A375 (cell line): ENCODE results near the gene TNPO1. TPM values are rescaled to one million over a fixed set of nuclear protein-coding genes. Genes with fewer than 3 reads are reported as not detected.

Source experiments
- small RNA-seq: library from RNA; depleted of rRNA; stranded (forward); fragments of <200 nt; gene quantifications from one replicate; pipeline ENCODE3, GENCODE V24; 2014
- total RNA-seq: library from RNA; depleted of rRNA; stranded (reverse); fragments of >200 nt; shearing (Covaris generic); gene quantifications from 2 replicates; pipeline ENCODE4 v1.2.3, GENCODE V29; 2014; rRNA removed

Gene TNPO1
- total RNA-seq: 164 and 181 TPM in 2 replicates

DNA sequence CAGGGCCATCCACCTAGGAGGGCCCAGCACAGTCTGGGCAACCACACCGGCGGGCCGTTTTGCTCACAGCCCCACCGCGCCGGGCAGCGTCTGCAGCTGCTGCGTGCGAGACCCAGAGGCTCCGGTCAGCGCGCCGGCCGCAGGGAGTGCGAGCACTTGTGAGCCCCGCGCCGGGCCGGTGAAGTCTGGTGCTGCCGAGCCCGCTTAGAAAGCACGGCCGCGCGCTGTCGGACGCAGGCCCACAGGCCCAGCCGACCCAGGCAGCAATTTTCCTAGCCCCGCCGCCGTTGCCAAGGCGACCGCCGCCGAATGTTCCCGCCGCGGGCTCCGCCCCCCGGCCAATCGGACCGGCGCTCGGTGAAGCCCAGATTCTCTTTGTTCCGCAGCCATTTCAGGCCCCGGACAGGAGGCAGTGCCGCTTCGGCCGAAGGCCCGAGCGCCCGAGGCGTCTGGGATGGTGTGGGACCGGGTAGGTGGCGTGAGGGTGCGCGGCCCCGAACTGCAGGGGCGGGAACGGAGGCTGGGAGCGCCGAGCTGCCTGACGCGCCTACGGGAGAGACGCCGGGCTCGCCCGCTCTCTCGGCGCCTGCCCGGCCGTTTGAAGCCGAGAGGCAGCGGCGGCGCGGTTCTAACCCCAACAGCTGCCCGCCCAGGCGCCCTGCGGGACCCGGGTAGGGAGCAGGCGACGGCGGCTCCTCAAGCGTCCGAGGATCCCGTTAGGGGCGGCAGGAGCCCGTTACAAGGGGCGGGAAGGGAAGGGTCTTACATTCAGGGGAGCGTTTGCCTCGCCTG, at the start of gene TNPO1:
TSS of gene TNPO1 (plus strand) at position 378 of the 792 bp plus-strand sequence. CDS start at position 455, 77 bp downstream.

GRCh38 chr5:72955768-72956323, 139.4 kb downstream of the TNPO1 start, which contains the start of gene FCHO2:
TSS of gene FCHO2 (plus strand) at chr5:72956041. CDS start at chr5:72956097, 56 bp downstream.

Small RNA genes lying within 50 kb of the gene (small RNA-seq; reads per million reads assigned to genes)
- not detected for gene MIR4804
- gene RF00019: not detected

Other genes starting within 250 kb of the TNPO1 start
- 3.6 and 5.4 TPM in 2 replicates for gene FCHO2, start 139.4 kb downstream of the TNPO1 start, total RNA-seq